ENCODE measurements around the gene FGR. TPM values are rescaled to one million over a fixed set of nuclear protein-coding genes. Genes with fewer than 3 reads are reported as not detected.

FGR gene
- total RNA-seq, 1 experiment from 2014 or later: not detected

- peak; percentile 91 for DNase-seq (ENCODE audit: low read depth)
These were observed 33.1 kb downstream of the FGR start for GRCh38 chr1:27601771-27602461.

GRCh38 chr1:27601321-27601770 is 33.6 kb downstream of the FGR start:
- no peak for DNase-seq (ENCODE audit: low read depth)

GRCh38 chr1:27600498-27601175 is 34.3 kb downstream of the FGR start:
- DNase-seq (ENCODE audit: low read depth): peak; percentile 71

GRCh38 chr1:27599605-27600497 is 35.1 kb downstream of the FGR start:
- DNase-seq (ENCODE audit: low read depth): peak; percentile 44

GRCh38 chr1:27598902-27599528 is 36.0 kb downstream of the FGR start:
- peak; percentile 91 for DNase-seq (ENCODE audit: low read depth)

- DNase-seq (ENCODE audit: low read depth): peak; percentile 61
These were observed 36.7 kb downstream of the FGR start for GRCh38 chr1:27598295-27598687.

- DNase-seq (ENCODE audit: low read depth): no peak
These were observed 37.3 kb downstream of the FGR start for GRCh38 chr1:27597516-27598294.

GRCh38 chr1:27596986-27597385 is 38.0 kb downstream of the FGR start:
- DNase-seq (ENCODE audit: low read depth): no peak

- no peak for DNase-seq (ENCODE audit: low read depth)
These were observed 38.7 kb downstream of the FGR start for GRCh38 chr1:27596261-27596660.

- DNase-seq (ENCODE audit: low read depth): no peak
These were observed 39.4 kb downstream of the FGR start for GRCh38 chr1:27595597-27595996.

GRCh38 chr1:27594564-27595510 is 40.1 kb downstream of the FGR start:
- no peak for DNase-seq (ENCODE audit: low read depth)

- no peak for DNase-seq (ENCODE audit: low read depth)
These were observed 41.1 kb downstream of the FGR start for GRCh38 chr1:27593678-27594563.

GRCh38 chr1:27592931-27593677 is 41.9 kb downstream of the FGR start:
- DNase-seq (ENCODE audit: low read depth): no peak

GRCh38 chr1:27592232-27592930 is 42.6 kb downstream of the FGR start:
- no peak for DNase-seq (ENCODE audit: low read depth)

GRCh38 chr1:27591622-27592021 is 43.4 kb downstream of the FGR start:
- DNase-seq (ENCODE audit: low read depth): no peak

GRCh38 chr1:27590917-27591508 is 44.0 kb downstream of the FGR start:
- DNase-seq (ENCODE audit: low read depth): no peak
